ENCODE results near the gene NLGN1.

- TF ChIP-seq POLR2AphosphoS5 (IDR thresholded peaks at IDR 0.05) (no peak), CTCF (IDR thresholded peaks at IDR 0.05; ENCODE audit: poor library complexity, severe bottlenecking) (no peak), EZH2 (IDR thresholded peaks at IDR 0.05; ENCODE audit: borderline replicate concordance, insufficient read depth, low read length, poor library complexity, severe bottlenecking) (no peak), REST (IDR thresholded peaks at IDR 0.05; ENCODE audit: borderline replicate concordance) (no peak), RAD21 (conservative IDR thresholded peaks at IDR 0.05) (no peak)
These were observed 428.9 kb downstream of the NLGN1 start for GRCh38 chr3:173826416-173826815.

All from neural cell (in vitro differentiated cells).